ENCODE results near the gene IL10.
"Not testable (repeated sequence)": the region's sequence is repeated elsewhere in the genome, so short reads cannot be mapped to it uniquely, and the experiment has no call there.

Gene IL10

GRCh38 chr1:206762741-206763364 is 9.4 kb downstream of the IL10 start:
- not testable (repeated sequence) for DNase-seq

GRCh38 chr1:206761159-206761768 is 11.0 kb downstream of the IL10 start:
- DNase-seq, result no peak

- no peak for DNase-seq
These were observed 11.7 kb downstream of the IL10 start for GRCh38 chr1:206760590-206760989.

GRCh38 chr1:206757524-206758266 is 14.6 kb downstream of the IL10 start:
- DNase-seq, result peak; percentile 63

GRCh38 chr1:206754011-206754410 is 18.3 kb downstream of the IL10 start:
- no peak for DNase-seq

GRCh38 chr1:206753141-206753540 is 19.2 kb downstream of the IL10 start:
- DNase-seq, result no peak

- DNase-seq, result no peak
These were observed 19.8 kb downstream of the IL10 start for GRCh38 chr1:206752481-206752880.

GRCh38 chr1:206751891-206752290 is 20.4 kb downstream of the IL10 start:
- no peak for DNase-seq

GRCh38 chr1:206748348-206749030 is 23.8 kb downstream of the IL10 start:
- DNase-seq, result no peak

- DNase-seq, result no peak
These were observed 27.0 kb downstream of the IL10 start for GRCh38 chr1:206745301-206745700.

GRCh38 chr1:206744683-206745082 is 27.6 kb downstream of the IL10 start:
- no peak for DNase-seq

- DNase-seq, result no peak
These were observed 29.4 kb downstream of the IL10 start for GRCh38 chr1:206742719-206743383.

- no peak for DNase-seq
These were observed 31.1 kb downstream of the IL10 start for GRCh38 chr1:206741142-206741701.

- peak; percentile 25 for DNase-seq
These were observed 32.8 kb downstream of the IL10 start for GRCh38 chr1:206739411-206740076.

- no peak for DNase-seq
These were observed 33.6 kb downstream of the IL10 start for GRCh38 chr1:206738370-206739366.

- DNase-seq, result no peak
These were observed 34.5 kb downstream of the IL10 start for GRCh38 chr1:206737729-206738201.

GRCh38 chr1:206736878-206737728 is 35.2 kb downstream of the IL10 start:
- DNase-seq, result peak; percentile 76

GRCh38 chr1:206735553-206736031 is 36.7 kb downstream of the IL10 start:
- no peak for DNase-seq

- peak; percentile 74 for DNase-seq
These were observed 37.7 kb downstream of the IL10 start for GRCh38 chr1:206734499-206735142.
